Duodenal mucosa (tissue), 2 donors: ENCODE results near the gene RASGRF1.

Source experiments
- H3K27ac ChIP-seq: one replicate; pipeline ENCODE4 v1.7.0; 2013; ENCODE audit warnings: low read depth, low read length
- H3K27me3 ChIP-seq, 2 donors: one replicate each; pipeline ENCODE4 v1.7.0; 2013; ENCODE audit warnings: low read length in 2 of 2, control low read depth in 1 of 2; ENCODE audit not compliant: insufficient read depth in 2 of 2, control insufficient read depth in 1 of 2
- H3K36me3 ChIP-seq, 2 donors: one replicate each; pipeline ENCODE4 v1.7.0; 2013; ENCODE audit warnings: low read length in 2 of 2, control low read depth in 1 of 2; ENCODE audit not compliant: insufficient read depth in 2 of 2, control insufficient read depth in 1 of 2
- H3K4me1 ChIP-seq, 2 donors: one replicate each; pipeline ENCODE4 v1.7.0; 2013; ENCODE audit warnings: low read length in 2 of 2, control low read depth in 1 of 2; ENCODE audit not compliant: insufficient read depth in 2 of 2, control insufficient read depth in 1 of 2
- H3K4me3 ChIP-seq, 2 donors: one replicate each; pipeline ENCODE4 v1.7.0; 2013; ENCODE audit warnings: low read length in 2 of 2, low read depth in 1 of 2
- H3K9ac ChIP-seq, 2 donors: one replicate each; pipeline ENCODE4 v1.7.0; 2013; ENCODE audit warnings: low read length in 2 of 2, low read depth in 1 of 2
- H3K9me3 ChIP-seq, 2 donors: one replicate each; pipeline ENCODE4 v1.7.0; 2013; ENCODE audit warnings: low read length in 2 of 2, control low read depth in 1 of 2; ENCODE audit not compliant: control insufficient read depth in 1 of 2

Gene RASGRF1

DNA sequence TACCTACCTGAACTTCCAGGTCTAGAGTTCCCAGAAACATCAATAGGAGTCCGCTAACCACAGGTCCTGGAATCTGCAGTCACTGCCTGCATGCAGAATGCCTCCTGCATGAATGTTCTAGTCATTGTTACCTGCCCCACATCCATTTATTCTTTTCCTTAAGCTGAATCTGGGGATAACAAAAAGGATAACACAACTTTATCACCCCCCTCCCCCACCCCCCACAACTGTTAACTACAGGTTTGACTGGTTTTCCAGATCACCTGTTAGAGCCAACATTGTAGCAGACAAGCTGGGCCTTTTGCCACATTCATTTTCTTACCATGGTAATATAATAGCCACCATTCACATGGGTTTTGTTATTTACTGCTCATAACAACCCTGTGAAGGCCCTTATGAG lies 141.1 kb downstream of the RASGRF1 start:
- H3K36me3 ChIP-seq = no peaks in the 10 kb centered on the region
- peaks cover 25 to 30% of the 10 kb centered on the region in 2 donors for H3K4me1 ChIP-seq
- H3K9ac ChIP-seq = no peak overlapping the region
- no peak overlapping the region for H3K4me3 ChIP-seq
- H3K9me3 ChIP-seq = no peaks in the 10 kb centered on the region
- H3K27ac ChIP-seq = no peak overlapping the region
- no peaks in the 10 kb centered on the region for H3K27me3 ChIP-seq

DNA sequence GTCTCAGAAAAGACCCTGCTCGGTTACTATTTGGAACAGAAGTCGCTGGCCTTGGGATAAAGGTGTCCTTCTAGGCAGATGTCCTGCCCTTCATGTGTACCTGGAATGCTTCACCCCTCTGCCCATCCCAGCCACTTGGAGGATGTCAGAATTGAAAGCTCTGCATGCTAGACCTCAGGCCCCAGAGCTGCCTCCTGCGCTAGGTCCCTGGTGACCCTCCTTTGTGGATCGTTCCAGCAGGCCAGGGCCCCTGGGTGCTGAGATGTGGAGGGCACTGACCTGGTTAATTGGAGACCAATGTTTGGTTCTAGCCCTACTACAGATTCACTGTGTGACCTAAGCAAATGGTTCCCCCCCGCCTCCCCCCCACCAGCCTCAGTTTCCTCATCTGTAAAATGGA lies 143.1 kb downstream of the RASGRF1 start:
- Histone ChIP-seq H3K36me3 (no peaks in the 10 kb centered on the region), H3K9me3 (no peaks in the 10 kb centered on the region), H3K4me1 (peaks cover 35 to 38% of the 10 kb centered on the region in 2 donors), H3K27ac (no peak overlapping the region), H3K9ac (no peak overlapping the region), H3K27me3 (no peaks in the 10 kb centered on the region), H3K4me3 (no peak overlapping the region)

DNA sequence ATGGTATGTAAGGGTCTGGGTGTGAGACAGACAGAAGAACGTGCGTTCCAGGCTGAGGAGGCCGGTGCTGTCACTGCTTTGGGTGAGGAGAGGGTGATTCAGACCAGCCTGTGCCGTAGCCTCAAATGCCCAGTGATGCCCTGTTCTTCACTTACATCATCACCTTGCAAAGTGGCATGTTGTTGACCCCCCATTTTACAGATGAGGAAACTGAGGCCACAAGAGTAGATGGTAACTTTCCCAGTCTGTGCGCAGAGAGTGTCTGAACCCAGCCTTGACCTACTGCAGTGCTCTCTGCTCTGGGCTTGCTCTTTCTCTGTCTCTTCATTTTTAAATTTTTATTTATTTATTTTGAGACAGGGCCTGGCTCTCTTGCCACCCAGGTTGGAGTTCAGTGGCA lies 144.1 kb downstream of the RASGRF1 start:
- no peak overlapping the region for H3K27ac ChIP-seq
- peaks cover 27 to 34% of the 10 kb centered on the region in 2 donors for H3K4me1 ChIP-seq
- H3K9ac ChIP-seq = no peak overlapping the region
- no peaks in the 10 kb centered on the region for H3K36me3 ChIP-seq
- H3K27me3 ChIP-seq = no peaks in the 10 kb centered on the region
- H3K4me3 ChIP-seq = no peak overlapping the region
- H3K9me3 ChIP-seq = no peaks in the 10 kb centered on the region

DNA sequence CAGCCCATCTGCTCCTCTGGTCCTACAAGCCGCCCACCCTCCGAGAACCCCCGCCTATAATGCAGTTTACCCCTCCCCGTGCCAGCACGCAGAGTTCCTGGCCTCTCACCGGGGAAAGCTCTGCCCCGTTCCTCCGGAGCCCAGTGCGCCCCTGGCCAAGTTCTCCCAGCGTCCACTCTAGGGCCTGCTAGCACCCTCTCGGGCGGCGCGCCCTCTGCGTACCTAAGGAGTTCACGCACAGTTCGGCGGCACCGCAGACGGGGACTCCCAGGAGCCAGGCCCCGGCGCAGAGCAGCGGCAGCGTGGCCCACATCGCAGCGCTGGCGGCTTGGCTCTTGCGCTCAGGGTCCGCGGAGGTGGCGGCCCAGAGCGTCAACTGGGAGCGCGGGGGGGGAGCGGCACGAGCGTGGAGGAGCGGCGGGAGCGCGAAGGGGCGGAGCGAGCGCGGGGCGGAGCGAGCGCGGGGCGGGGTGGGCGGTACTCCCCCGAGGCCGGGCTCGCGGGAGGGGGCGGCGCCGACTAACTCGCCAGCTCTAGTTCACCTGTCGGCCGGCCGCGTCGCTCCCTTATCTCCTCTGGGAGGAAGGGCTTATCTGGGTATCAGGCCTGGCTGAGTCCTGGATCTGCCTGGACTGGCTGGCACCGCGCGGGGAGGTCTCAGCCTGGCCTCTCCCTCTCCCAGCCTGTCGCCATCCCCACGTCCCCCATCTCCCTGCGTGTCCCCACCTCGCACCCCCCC lies 145.7 kb downstream of the RASGRF1 start, which contains the start of gene CTSH:
Gene CTSH (minus strand): TSS at position 378 of the 739 bp plus-strand sequence. CDS start 65 bp downstream, at position 313.
- Histone ChIP-seq H3K4me3 (peak within 1 kb of the TSS; percentile 83 to 86), H3K27me3 (no peaks in the 10 kb centered on the region), H3K36me3 (no peaks in the 10 kb centered on the region), H3K4me1 (peaks cover 11 to 23% of the 10 kb centered on the region in 2 donors), H3K27ac (peak within 1 kb of the TSS; percentile 63), H3K9ac (peak within 1 kb of the TSS; percentile 81 to 82), H3K9me3 (no peaks in the 10 kb centered on the region)

DNA sequence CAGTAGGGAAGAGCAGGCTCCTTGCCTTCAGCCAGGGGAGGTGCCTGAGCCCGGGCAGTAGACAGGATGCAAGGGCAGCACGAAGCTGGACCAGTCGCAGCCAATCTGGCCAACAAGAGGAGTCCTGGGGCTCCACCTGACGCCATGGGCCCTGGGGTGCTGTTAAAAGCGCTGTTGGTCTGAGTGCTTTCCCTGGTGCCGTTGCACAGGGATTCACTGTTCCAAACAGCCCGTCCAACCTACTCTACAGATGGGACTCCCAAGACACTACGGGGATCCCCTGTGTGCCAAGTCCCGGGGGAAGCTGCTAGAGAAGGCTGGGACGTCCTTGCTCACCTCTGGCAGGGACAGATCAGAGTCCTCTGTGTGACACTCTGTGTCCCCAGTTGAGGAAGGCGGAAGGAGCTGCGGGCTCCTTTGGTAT lies 146.4 kb downstream of the RASGRF1 start:
- Histone ChIP-seq H3K4me3 (peak overlapping the region; percentile 83 to 86), H3K27ac (peak overlapping the region; percentile 63), H3K9ac (peak overlapping the region; percentile 81 to 82), H3K9me3 (no peaks in the 10 kb centered on the region), H3K4me1 (peaks cover 5 to 17% of the 10 kb centered on the region in 2 donors), H3K36me3 (no peaks in the 10 kb centered on the region), H3K27me3 (no peaks in the 10 kb centered on the region)

DNA sequence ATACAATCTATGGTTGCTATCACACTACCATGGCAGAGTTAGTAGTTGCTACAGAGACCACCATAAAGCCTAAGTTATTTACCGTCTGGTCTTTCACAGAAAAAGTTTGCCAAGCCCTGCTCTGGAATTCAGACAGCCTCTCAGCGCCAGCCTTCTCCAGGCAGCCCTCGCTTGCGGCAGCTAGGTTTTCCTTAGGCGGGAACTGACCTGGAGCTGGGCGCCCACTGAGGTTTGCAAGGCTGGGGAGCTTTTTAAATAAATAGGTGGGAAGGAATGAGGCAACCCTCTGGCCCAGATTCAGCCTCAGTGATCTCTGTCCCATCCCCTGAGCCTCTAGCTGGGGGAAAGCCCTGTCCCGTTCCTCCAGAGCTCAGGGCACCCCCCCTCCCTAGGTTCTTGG lies 146.9 kb downstream of the RASGRF1 start:
- H3K9ac ChIP-seq = peak overlapping the region; percentile 81 to 82
- H3K4me3 ChIP-seq = peak overlapping the region; percentile 83 to 86

DNA sequence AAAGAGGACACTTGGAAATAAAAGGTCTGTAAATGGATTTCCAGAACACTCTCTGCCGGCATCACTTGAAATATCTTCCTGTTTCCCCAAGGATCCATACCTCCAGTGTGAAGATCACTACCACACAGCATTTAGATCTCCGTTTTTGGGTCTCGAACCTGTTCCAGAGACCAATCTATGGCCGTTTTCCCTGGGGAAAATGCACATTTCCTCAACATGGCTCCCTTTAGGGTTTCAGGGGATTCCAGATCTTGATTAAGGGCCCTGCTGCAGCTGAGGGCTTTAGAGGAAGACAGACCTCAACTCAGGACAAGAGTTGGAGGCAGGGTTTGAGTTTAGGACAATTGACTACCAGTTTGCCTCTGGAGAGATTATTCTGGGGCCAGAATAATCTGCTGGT lies 147.8 kb downstream of the RASGRF1 start:
- Histone ChIP-seq H3K36me3 (peaks cover 0 to 4% of the 10 kb centered on the region in 2 donors), H3K4me3 (no peak overlapping the region), H3K4me1 (peaks cover 5 to 16% of the 10 kb centered on the region in 2 donors), H3K9me3 (no peaks in the 10 kb centered on the region), H3K27ac (no peak overlapping the region), H3K9ac (peak overlapping the region in 1 of 2 donors; percentile 1), H3K27me3 (no peaks in the 10 kb centered on the region)

More for the DNA sequence above, 146.9 kb downstream of the RASGRF1 start:
- Histone ChIP-seq H3K9me3 (no peaks in the 10 kb centered on the region), H3K4me1 (peaks cover 5 to 16% of the 10 kb centered on the region in 2 donors), H3K27me3 (no peaks in the 10 kb centered on the region), H3K36me3 (no peaks in the 10 kb centered on the region), H3K27ac (peak overlapping the region; percentile 61)

DNA sequence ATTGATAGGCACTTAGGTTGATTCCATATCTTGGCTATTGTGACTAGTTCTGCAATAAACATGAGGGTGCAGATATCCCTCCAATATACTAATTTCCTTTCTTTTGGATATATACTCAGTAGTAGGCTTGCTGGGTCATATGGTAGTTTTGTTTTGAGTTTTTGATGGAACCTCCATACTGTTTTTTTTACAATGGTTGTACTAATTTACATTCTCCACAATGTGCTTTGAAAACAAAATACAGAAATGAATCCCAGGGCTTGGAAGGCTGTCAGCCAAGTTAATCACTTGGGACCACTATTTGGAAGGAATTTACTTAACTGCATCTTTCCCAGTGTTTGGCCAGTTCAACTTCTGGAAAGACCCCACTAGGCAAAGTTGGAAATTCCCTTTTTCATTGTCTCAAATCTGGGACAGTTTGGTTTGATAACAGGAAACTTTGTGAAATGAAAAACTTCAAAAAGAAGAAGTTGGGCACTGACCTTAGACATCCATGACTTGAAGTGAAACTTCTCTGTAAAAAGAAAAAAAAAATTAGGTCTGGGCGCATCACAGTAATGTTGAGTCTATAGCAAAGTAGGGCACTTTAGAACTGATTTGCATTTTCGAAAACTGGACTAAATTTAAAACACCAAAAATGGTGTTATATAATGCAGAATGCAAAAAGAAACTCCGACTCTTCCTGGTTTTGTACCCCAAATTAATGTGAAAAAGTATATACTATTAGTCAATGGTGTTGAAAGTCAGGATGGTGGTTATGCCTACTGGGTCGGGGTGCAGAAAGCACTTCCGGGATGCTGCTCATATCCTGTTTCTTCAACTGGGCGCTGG lies 151.7 kb downstream of the RASGRF1 start:
- Histone ChIP-seq H3K27me3 (no peaks in the 10 kb centered on the region), H3K9me3 (no peaks in the 10 kb centered on the region), H3K36me3 (peaks cover 6 to 32% of the 10 kb centered on the region in 2 donors), H3K4me3 (no peak overlapping the region), H3K27ac (no peak overlapping the region), H3K9ac (no peak overlapping the region), H3K4me1 (peaks cover 3 to 8% of the 10 kb centered on the region in 2 donors)

DNA sequence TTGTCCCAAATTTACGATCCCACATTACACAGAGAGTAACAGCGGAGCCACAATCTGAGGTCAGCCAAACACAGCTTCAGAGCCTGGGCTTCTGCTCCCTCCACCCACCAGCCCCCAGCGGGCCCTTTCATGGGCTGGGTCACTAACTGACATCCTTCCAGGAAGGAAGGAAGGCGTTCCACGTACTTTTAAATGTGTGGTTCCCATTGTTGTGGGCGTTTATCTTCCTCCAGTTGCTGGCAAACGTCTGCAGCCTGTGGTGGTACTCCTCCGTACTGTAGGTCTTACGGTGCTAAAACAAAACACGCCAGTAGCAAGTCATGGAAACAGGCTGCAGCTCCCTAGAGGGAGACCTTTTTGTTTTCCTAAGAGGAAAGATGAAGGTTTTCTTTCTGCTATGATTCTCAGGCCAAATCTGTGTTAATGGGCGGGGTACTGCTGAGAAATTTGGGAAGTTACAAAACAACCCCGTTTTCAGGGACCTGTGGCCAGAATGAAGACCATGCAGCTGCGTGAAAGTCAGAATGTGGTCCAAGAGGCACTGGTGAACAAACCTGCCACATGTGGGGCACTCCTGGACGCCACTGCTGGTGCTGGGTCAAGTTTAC lies 153.3 kb downstream of the RASGRF1 start:
- Histone ChIP-seq H3K9ac (no peak overlapping the region), H3K27me3 (no peaks in the 10 kb centered on the region), H3K4me1 (peaks cover 0 to 3% of the 10 kb centered on the region in 2 donors), H3K9me3 (no peaks in the 10 kb centered on the region), H3K4me3 (no peak overlapping the region), H3K27ac (no peak overlapping the region), H3K36me3 (peaks cover 6 to 45% of the 10 kb centered on the region in 2 donors)

DNA sequence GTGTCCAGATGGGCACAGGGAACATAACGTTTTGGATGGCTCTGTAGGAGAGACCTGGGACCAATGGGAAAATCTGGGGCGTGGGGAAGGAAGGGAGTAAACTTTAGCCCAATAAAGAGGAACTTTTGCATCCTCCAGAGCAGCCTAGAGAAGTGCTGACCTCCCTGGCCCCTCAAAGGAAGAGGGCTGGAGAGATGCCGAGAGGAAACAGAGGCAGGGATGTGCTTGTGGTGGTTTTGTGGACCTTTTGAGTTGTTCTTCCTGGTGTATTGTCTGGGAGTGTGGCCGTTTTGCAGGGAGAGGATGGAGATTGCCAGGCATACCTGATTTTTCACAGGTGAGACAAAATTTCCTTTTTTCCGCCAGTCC lies 155.9 kb downstream of the RASGRF1 start:
- Histone ChIP-seq H3K27me3 (no peaks in the 10 kb centered on the region), H3K9ac (no peak overlapping the region), H3K36me3 (peaks cover 6 to 63% of the 10 kb centered on the region in 2 donors), H3K27ac (no peak overlapping the region), H3K4me3 (no peak overlapping the region), H3K9me3 (no peaks in the 10 kb centered on the region), H3K4me1 (peaks cover 0 to 3% of the 10 kb centered on the region in 2 donors)
